ENCODE measurements around the gene PLPPR5.

Gene PLPPR5

GRCh38 chr1:98931128-98931835, 73.4 kb downstream of the PLPPR5 start:
- Histone ChIP-seq H3K27me3 (replicated peaks) (no peaks in the 10 kb centered on the region), H3K27ac (no peak overlapping the region), H3K36me3 (replicated peaks) (no peaks in the 10 kb centered on the region), H3K4me3 (ENCODE audit: low read depth, low read length) (no peak overlapping the region)
- in situ Hi-C loops (cut with HindIII; ENCODE audit: low pct_ligation_motif_present, low sequenced_read_pairs): no loop called here
- DNase-seq: no peak
- TF ChIP-seq, protein P1, sequence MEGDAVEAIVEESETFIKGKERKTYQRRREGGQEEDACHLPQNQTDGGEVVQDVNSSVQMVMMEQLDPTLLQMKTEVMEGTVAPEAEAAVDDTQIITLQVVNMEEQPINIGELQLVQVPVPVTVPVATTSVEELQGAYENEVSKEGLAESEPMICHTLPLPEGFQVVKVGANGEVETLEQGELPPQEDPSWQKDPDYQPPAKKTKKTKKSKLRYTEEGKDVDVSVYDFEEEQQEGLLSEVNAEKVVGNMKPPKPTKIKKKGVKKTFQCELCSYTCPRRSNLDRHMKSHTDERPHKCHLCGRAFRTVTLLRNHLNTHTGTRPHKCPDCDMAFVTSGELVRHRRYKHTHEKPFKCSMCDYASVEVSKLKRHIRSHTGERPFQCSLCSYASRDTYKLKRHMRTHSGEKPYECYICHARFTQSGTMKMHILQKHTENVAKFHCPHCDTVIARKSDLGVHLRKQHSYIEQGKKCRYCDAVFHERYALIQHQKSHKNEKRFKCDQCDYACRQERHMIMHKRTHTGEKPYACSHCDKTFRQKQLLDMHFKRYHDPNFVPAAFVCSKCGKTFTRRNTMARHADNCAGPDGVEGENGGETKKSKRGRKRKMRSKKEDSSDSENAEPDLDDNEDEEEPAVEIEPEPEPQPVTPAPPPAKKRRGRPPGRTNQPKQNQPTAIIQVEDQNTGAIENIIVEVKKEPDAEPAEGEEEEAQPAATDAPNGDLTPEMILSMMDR (IDR thresholded peaks at IDR 0.05; ENCODE audit: low read depth, low read length, missing control alignments): no peak

GRCh38 chr1:98929437-98929836, 75.2 kb downstream of the PLPPR5 start:
- in situ Hi-C loops (cut with HindIII; ENCODE audit: low pct_ligation_motif_present, low sequenced_read_pairs): no loop called here
- Histone ChIP-seq H3K36me3 (replicated peaks) (no peaks in the 10 kb centered on the region), H3K27ac (no peak overlapping the region), H3K27me3 (replicated peaks) (no peaks in the 10 kb centered on the region), H3K4me3 (ENCODE audit: low read depth, low read length) (no peak overlapping the region)
- DNase-seq: no peak
- TF ChIP-seq, protein P1 (IDR thresholded peaks at IDR 0.05; ENCODE audit: low read depth, low read length, missing control alignments): no peak

- H3K27ac ChIP-seq: no peak overlapping the region
- no peaks in the 10 kb centered on the region for H3K27me3 ChIP-seq (replicated peaks)
- in situ Hi-C loops (cut with HindIII; ENCODE audit: low pct_ligation_motif_present, low sequenced_read_pairs): no loop called here
- no peaks in the 10 kb centered on the region for H3K36me3 ChIP-seq (replicated peaks)
- no peak for DNase-seq
- TF ChIP-seq, protein P1 (IDR thresholded peaks at IDR 0.05; ENCODE audit: low read depth, low read length, missing control alignments): no peak
- H3K4me3 ChIP-seq (ENCODE audit: low read depth, low read length): no peak overlapping the region
These were observed 78.1 kb downstream of the PLPPR5 start for GRCh38 chr1:98926597-98926996.

- TF ChIP-seq, protein P1 (IDR thresholded peaks at IDR 0.05; ENCODE audit: low read depth, low read length, missing control alignments): no peak
- DNase-seq: no peak
- Histone ChIP-seq H3K27ac (no peak overlapping the region), H3K27me3 (replicated peaks) (no peaks in the 10 kb centered on the region), H3K4me3 (ENCODE audit: low read depth, low read length) (no peak overlapping the region), H3K36me3 (replicated peaks) (no peaks in the 10 kb centered on the region)
- in situ Hi-C loops (cut with HindIII; ENCODE audit: low pct_ligation_motif_present, low sequenced_read_pairs): no loop called here
These were observed 79.7 kb downstream of the PLPPR5 start for GRCh38 chr1:98924977-98925376.

- TF ChIP-seq, protein P1 (IDR thresholded peaks at IDR 0.05; ENCODE audit: low read depth, low read length, missing control alignments): no peak
- Histone ChIP-seq H3K4me3 (ENCODE audit: low read depth, low read length) (no peak overlapping the region), H3K36me3 (replicated peaks) (no peaks in the 10 kb centered on the region), H3K27me3 (replicated peaks) (no peaks in the 10 kb centered on the region), H3K27ac (no peak overlapping the region)
- in situ Hi-C loops (cut with HindIII; ENCODE audit: low pct_ligation_motif_present, low sequenced_read_pairs): no loop called here
- no peak for DNase-seq
These were observed 81.0 kb downstream of the PLPPR5 start for GRCh38 chr1:98923667-98924066.

DNA sequence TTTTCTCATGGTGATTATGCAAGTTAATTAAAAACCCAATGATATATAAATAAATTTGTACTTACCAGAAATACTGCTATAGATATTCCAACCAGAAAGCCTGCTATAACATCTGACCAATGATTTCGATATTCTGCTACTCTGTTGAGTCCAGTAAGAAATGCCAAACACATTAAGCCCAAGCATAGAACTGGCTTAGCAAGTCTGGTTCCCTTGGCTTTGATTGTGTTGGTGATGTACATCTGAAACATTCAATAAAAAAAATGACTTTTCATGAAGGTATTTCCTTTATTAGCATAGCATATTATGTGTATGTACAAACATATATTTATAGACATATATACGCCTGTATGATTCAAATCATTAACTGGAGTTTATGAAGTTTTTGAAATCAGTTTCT, 82.8 kb downstream of the PLPPR5 start:
- Histone ChIP-seq H3K36me3 (replicated peaks) (no peaks in the 10 kb centered on the region), H3K4me3 (ENCODE audit: low read depth, low read length) (no peak overlapping the region), H3K27ac (no peak overlapping the region), H3K27me3 (replicated peaks) (no peaks in the 10 kb centered on the region)
- TF ChIP-seq, protein P1 (IDR thresholded peaks at IDR 0.05; ENCODE audit: low read depth, low read length, missing control alignments): no peak
- no peak for DNase-seq
- in situ Hi-C loops (cut with HindIII; ENCODE audit: low pct_ligation_motif_present, low sequenced_read_pairs): no loop called here
